Right atrium auricular region (tissue), 2 donors: ENCODE data around the gene FLOT2. TPM values are rescaled to one million over a fixed set of nuclear protein-coding genes. Genes with fewer than 3 reads are reported as not detected.

Source experiments
- DNase-seq: peaks from one replicate; pipeline ENCODE4 v3.0.0-alpha.2; 2019; ENCODE audit warnings: low spot score
- H3K27ac ChIP-seq, 2 donors: fragments of 200-600 bp; sonication (generic); 1 replicate in 1 of 2; 2 replicates in 1 of 2; pipeline ENCODE4 v1.5.1; 2016 to 2019
- H3K27me3 ChIP-seq, 2 donors: fragments of 200-600 bp; sonication (generic); one replicate each; pipeline versions ENCODE4 v1.5.1 to v1.6.0; 2017 to 2019
- H3K36me3 ChIP-seq: fragments of 200-600 bp; sonication (generic); one replicate; pipeline ENCODE4 v1.5.1; 2016
- H3K4me1 ChIP-seq, 2 donors: fragments of 200-600 bp; sonication (generic); one replicate each; pipeline versions ENCODE4 v1.5.1 to v1.6.0; 2017 to 2019
- H3K4me3 ChIP-seq, 2 donors: fragments of 200-600 bp; sonication (generic); 1 replicate in 1 of 2; 2 replicates in 1 of 2; pipeline ENCODE4 v1.5.1; 2017 to 2019; ENCODE audit warnings: mild to moderate bottlenecking in 1 of 2, moderate library complexity in 1 of 2
- H3K9me3 ChIP-seq, 2 donors: fragments of 200-600 bp; sonication (generic); one replicate each; pipeline ENCODE4 v1.5.1; 2019
- total RNA-seq, 2 donors: library from RNA; depleted of rRNA; stranded (reverse); fragments of >200 nt; gene quantifications; one replicate each; pipeline ENCODE4 v1.1.0, GENCODE V29; 2016
- TF ChIP-seq, protein P1 (sequence below), 2 donors: fragments of 200-600 bp; sonication (generic); IDR thresholded peaks; one replicate each; pipeline ENCODE4 v1.5.1; 2019; ENCODE audit warnings: antibody characterized with exemption in 2 of 2

The FLOT2 gene
- total RNA-seq, 2 donors from 2014 or later = 52.8 to 57.7 TPM

DNA sequence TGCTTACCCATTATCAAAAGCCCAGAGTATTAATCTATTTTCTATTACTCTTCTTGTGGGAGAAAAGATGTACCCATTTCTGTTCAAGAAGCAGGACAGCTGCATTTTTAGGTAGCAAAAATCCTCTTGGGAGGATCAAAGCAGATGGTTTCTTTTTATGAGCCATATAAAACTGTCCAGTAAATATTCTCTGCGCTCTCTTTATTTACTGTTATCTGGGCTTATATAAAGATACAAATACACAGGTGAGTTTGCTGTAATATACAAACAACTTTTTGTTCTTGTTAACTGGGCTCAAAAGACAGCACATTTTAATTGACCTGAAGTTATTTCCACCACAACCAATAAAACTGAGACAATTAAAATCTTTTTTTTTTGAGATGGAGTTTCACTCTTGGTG lies 43.7 kb upstream of the FLOT2 start:
- H3K4me3 ChIP-seq = no peak overlapping the region
- no peaks in the 10 kb centered on the region for H3K36me3 ChIP-seq
- DNase-seq = no peak
- H3K4me1 ChIP-seq = peaks cover 0 to 89% of the 10 kb centered on the region in 2 donors
- no peaks in the 10 kb centered on the region for H3K27me3 ChIP-seq
- H3K9me3 ChIP-seq = no peaks in the 10 kb centered on the region
- no peak overlapping the region for H3K27ac ChIP-seq
- TF ChIP-seq, protein P1, sequence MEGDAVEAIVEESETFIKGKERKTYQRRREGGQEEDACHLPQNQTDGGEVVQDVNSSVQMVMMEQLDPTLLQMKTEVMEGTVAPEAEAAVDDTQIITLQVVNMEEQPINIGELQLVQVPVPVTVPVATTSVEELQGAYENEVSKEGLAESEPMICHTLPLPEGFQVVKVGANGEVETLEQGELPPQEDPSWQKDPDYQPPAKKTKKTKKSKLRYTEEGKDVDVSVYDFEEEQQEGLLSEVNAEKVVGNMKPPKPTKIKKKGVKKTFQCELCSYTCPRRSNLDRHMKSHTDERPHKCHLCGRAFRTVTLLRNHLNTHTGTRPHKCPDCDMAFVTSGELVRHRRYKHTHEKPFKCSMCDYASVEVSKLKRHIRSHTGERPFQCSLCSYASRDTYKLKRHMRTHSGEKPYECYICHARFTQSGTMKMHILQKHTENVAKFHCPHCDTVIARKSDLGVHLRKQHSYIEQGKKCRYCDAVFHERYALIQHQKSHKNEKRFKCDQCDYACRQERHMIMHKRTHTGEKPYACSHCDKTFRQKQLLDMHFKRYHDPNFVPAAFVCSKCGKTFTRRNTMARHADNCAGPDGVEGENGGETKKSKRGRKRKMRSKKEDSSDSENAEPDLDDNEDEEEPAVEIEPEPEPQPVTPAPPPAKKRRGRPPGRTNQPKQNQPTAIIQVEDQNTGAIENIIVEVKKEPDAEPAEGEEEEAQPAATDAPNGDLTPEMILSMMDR (IDR thresholded peaks at IDR 0.05) = no peak

DNA sequence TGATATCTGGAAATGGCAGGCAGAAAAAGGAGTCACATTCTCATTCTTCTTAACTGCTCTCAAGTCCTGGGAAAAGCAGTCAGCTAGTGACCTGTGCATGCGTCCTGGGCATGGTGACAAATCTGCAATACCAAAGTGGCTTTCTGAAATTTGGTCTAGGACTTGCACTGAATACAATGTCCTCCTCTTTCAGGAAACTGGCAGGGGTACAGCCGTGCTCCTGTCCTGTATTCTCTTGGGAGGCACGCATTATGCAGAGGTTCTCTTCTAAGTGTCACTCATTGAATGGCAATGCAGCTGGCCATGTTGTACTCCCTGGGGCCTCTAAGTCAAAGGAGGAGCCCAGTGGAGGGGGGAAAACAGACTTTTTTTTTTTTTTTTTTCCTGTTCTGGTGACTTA lies 43.1 kb upstream of the FLOT2 start:
- DNase-seq = no peak
- TF ChIP-seq, protein P1 (IDR thresholded peaks at IDR 0.05) = no peak
- no peaks in the 10 kb centered on the region for H3K27me3 ChIP-seq
- H3K4me3 ChIP-seq = no peak overlapping the region
- peaks cover 0 to 87% of the 10 kb centered on the region in 2 donors for H3K4me1 ChIP-seq
- H3K9me3 ChIP-seq = no peaks in the 10 kb centered on the region
- H3K27ac ChIP-seq = peak overlapping the region in 1 of 2 donors; percentile 34
- no peaks in the 10 kb centered on the region for H3K36me3 ChIP-seq

DNA sequence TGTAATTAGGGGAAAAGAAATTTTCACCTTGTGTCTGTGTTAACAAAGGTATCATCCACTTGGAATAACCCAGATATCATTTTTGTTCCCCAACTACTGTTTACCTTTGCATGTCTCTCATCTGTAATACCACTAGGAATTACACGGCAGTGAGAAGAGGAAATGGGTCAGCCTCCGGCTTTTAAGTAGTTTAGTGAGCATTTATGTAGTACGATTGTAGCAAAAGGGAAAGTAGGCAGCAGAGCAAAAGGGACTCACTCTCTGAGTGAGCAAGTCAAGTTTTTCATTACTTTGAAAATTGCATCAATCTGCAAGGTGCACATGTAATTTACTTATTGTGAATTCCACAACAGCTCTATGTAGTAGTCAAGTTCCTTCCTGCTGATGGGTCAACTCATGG lies 42.6 kb upstream of the FLOT2 start:
- Histone ChIP-seq H3K27me3 (no peaks in the 10 kb centered on the region), H3K36me3 (no peaks in the 10 kb centered on the region), H3K27ac (peak overlapping the region in 1 of 2 donors; percentile 34), H3K9me3 (no peaks in the 10 kb centered on the region), H3K4me3 (no peak overlapping the region), H3K4me1 (peaks cover 0 to 87% of the 10 kb centered on the region in 2 donors)
- TF ChIP-seq, protein P1 (IDR thresholded peaks at IDR 0.05) = no peak
- no peak for DNase-seq

DNA sequence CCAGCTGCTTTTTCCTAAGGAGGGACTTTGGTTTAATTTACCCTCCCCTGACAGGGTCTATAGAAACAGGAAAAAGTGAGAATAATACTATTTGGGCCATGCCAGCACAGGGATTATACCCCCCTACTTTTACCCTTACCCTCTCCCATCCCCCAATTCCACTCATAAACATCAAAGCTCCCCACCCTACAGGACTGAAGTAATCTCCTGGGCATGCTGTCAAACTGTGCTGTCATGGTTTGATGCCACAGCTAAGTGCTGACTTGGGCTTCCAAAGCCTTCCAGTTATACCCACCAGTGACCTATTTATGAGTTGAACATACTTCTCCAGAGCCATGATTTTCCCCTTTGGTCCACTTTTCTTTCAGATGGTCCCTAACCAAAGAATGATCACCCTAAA lies 41.0 kb upstream of the FLOT2 start:
- no peaks in the 10 kb centered on the region for H3K9me3 ChIP-seq
- no peaks in the 10 kb centered on the region for H3K27me3 ChIP-seq
- H3K36me3 ChIP-seq = no peaks in the 10 kb centered on the region
- TF ChIP-seq, protein P1 (IDR thresholded peaks at IDR 0.05) = no peak
- H3K4me1 ChIP-seq = peaks cover 0 to 75% of the 10 kb centered on the region in 2 donors
- DNase-seq = no peak
- H3K4me3 ChIP-seq = no peak overlapping the region
- H3K27ac ChIP-seq = peak overlapping the region; percentile 33 to 53

DNA sequence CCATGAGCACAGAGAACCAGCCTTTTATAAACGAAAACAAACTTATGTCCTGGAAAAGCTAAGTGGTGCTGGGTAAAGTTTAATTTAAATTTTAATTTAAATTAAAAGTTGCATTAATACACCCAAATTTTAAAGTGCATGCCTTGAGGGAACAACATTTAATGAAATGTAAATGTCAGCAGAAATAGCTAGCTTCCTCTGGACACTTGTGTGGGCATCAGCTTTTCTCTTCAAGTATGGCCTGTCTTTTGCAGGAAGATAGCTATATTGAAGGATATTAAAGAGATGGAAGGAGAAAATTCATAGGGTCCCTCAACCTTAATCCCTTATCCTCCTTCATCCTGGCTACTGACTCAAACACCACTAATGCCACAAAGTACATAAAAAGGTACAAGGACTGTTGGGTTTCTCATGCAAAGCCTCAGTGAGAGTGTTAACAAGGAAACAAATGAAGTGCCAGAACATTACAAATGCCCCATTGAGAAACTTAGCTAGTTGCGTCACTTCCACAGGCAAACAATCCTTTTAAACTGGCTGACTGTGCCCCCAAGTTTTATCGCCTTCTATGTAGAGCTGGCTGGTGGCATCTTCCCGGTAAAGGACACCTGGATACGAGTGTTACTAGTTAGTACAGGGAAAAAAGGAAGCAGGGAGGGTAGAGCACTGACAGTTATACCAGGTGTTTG lies 39.7 kb upstream of the FLOT2 start:
- peak overlapping the region; percentile 33 to 53 for H3K27ac ChIP-seq

More for the DNA sequence above, 39.7 kb upstream of the FLOT2 start:
- Histone ChIP-seq H3K4me1 (peaks cover 0 to 71% of the 10 kb centered on the region in 2 donors), H3K4me3 (no peak overlapping the region), H3K9me3 (no peaks in the 10 kb centered on the region), H3K36me3 (no peaks in the 10 kb centered on the region), H3K27me3 (no peaks in the 10 kb centered on the region)
- TF ChIP-seq, protein P1 (IDR thresholded peaks at IDR 0.05) = no peak
- no peak for DNase-seq
